ENCODE data around the gene CASP8AP2.

- TF ChIP-seq CTCF (IDR thresholded peaks at IDR 0.05) (no peak), POLR2A (IDR thresholded peaks at IDR 0.05; ENCODE audit: low read length) (no peak), TP53 (CRISPR knock-in tag; IDR thresholded peaks at IDR 0.05) (no peak), REST (IDR thresholded peaks at IDR 0.05) (no peak), CEBPB (IDR thresholded peaks at IDR 0.05) (no peak), USF2 (IDR thresholded peaks at IDR 0.05) (no peak)
These were observed 44.8 kb downstream of the CASP8AP2 start for GRCh38 chr6:89874438-89874837.
